AG09319 (cell line): ENCODE results near the gene ZFP91.
"Not testable (repeated sequence)": the region's sequence is repeated elsewhere in the genome, so short reads cannot be mapped to it uniquely, and the experiment has no call there.

ENCODE experiments used
- DNase-seq: peaks from one replicate; pipeline ENCODE4 v3.0.0-alpha.2; 2010; ENCODE audit warnings: low read depth; ENCODE audit errors: extremely low read depth
- CTCF ChIP-seq: IDR thresholded peaks from 2 replicates; pipeline ENCODE4 v1.5.1; 2011; ENCODE audit warnings: low read depth, mild to moderate bottlenecking, inconsistent platforms, low read length, moderate library complexity

ZFP91 gene

GRCh38 chr11:58562375-58562800 is 16.5 kb upstream of the ZFP91 start:
- no peak for DNase-seq
- no peak for TF ChIP-seq CTCF

GRCh38 chr11:58564231-58564630 is 14.6 kb upstream of the ZFP91 start:
- DNase-seq, result no peak
- no peak for TF ChIP-seq CTCF

- DNase-seq, result no peak
- peak; percentile 87 for TF ChIP-seq CTCF
These were observed 10.9 kb upstream of the ZFP91 start for GRCh38 chr11:58567889-58568512.

GRCh38 chr11:58572906-58573305 is 6.0 kb upstream of the ZFP91 start:
- DNase-seq, result not testable (repeated sequence)

- no peak for DNase-seq
These were observed 5.3 kb upstream of the ZFP91 start for GRCh38 chr11:58573451-58574104.

GRCh38 chr11:58574881-58575280 is 4.0 kb upstream of the ZFP91 start:
- DNase-seq, result no peak
- TF ChIP-seq CTCF, result no peak

More at GRCh38 chr11:58573451-58574104, 5.3 kb upstream of the ZFP91 start:
- no peak for TF ChIP-seq CTCF

- no peak for TF ChIP-seq CTCF
- DNase-seq, result no peak
These were observed 3.4 kb upstream of the ZFP91 start, which contains the start of gene LPXN for GRCh38 chr11:58575377-58576020. TSS of gene LPXN (minus strand) at chr11:58575856. CDS start at chr11:58575772, 84 bp downstream.
